HG03280 (cell line): ENCODE measurements around the gene ADGB.
A peak's percentile ranks its signal among the peaks of the same experiment; 100 is the strongest.
"Not testable (repeated sequence)": the region's sequence is repeated elsewhere in the genome, so short reads cannot be mapped to it uniquely, and the experiment has no call there.

ENCODE experiments used
- ATAC-seq: cut with Tn5 transposase; IDR thresholded peaks from one replicate; pipeline ENCODE4 v1.9.1; 2021; ENCODE audit warnings: mild to moderate bottlenecking, moderate library complexity; ENCODE audit not compliant: unreplicated experiment

Gene ADGB

DNA sequence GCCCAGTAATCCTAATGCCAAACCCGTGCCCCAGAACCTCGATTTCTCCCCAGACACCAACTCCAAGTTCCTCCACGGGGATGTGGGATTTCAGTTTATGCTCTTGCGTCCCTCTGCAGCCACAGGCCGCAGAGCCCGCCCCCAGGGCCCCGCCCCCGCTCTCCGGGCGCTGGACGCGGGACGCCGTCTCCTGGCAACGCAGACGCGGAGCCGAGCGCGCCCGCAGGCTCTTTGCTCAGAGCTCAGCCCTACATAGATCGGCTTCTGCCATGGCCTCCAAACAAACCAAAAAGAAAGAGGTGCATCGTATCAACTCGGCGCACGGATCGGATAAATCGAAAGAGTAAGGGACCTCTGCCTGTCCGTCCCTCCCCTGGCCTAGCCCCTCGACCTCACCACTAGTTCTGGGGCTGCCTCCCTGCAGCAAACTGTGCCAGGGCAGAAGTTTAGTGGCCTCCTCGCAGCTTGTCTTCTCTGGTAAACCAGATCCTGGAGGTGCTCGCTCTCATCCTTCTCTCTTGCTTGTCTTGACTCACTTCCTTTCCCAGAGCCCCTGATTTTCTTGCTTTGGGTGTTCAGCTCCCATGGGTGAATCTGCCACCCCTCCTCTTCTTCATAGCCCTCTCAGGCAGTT lies at the start of gene ADGB:
TSS of gene ADGB (plus strand) at position 201 of the 634 bp plus-strand sequence. CDS start at position 270, 69 bp downstream.
- ATAC-seq: peak; percentile 61

- ATAC-seq: no peak
Measured at GRCh38 chr6:146550911-146551310, 47.9 kb upstream of the ADGB start.

DNA sequence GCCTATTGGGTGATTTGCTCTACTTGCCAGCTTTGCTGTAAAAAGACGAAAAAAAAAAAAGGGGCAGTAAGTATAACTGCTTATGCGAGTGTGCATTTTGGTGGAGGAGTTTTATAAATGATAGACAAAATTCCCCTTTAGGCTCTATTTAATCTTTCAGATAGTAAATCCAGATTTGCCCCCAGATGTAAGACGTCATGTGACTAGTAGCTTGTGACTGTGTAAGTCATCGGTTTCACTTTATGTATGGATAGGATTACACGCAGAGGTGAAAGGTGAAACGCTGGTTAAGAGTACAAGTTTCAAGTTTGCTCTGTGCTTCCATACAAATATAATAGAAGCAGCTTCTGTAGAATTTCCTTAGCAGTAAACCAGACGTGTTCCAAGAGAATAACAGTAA lies 47.2 kb upstream of the ADGB start:
- no peak for ATAC-seq

DNA sequence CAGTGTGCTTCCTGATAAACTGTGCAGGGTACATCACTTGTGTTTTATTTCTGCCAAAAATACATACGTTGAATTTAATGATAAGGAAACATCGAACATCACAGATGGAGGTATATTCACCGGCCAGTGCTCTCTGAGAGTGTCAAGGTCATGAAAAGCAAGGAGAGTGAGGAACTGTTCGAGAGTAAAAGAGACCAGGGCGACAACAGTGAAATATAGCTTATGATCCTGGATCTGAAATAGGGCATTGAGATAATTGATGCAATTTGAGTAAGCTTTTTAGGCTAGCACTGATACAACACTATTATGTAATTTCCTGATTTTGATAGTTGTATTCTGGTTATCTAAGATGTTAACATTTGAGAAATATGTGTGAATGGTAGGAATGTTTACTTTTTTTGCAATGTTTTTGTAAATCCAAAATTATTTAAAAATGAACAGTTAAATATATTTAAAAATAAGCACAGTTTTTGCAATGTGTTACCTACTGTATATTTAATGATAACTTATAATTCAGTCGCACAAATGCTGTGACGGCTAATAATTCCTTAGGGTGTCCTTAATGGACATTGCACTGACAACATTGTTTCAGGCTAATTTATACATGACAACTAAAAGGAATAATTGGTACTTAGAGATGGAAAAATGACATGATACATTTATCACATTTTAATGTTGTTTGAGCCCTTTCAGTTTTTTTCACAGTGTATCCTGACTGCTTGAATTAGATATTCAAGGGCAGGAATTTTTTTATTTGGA lies 45.2 kb upstream of the ADGB start:
- ATAC-seq: no peak

DNA sequence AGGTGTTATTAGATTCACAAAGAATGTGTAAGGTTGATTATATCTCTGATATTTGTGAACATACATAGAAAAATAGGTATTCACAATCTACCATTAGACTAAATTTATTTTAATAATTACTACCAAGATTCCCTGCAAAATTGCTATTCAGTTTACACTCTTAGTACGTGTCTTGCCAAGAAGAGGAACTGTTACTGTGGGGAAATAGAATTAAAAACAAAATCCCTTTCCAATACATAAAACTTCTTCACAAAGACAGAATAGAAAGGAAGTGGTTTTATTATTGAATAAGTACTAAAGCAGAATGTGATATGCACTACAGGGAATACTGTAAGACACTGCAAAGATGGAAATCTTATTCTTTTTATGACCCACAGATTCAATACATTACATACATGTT lies 38.2 kb upstream of the ADGB start:
- ATAC-seq: no peak

DNA sequence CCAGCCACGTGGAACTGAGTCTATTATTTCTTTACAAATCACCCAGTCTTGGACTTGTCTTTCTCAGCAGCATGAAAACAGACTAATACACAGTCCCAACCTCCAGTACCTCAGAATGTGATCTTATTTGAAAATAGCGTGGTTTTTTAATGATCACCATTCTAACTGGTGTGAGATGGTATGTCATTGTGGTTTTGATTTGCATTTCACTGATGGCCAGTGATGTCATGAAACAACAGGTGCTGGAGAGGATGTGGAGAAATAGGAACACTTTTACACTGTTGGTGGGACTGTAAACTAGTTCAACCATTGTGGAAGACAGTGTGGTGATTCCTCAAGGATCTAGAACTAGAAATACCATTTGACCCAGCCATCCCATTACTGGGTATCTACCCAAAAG lies 32.1 kb upstream of the ADGB start:
- not testable (repeated sequence) for ATAC-seq

DNA sequence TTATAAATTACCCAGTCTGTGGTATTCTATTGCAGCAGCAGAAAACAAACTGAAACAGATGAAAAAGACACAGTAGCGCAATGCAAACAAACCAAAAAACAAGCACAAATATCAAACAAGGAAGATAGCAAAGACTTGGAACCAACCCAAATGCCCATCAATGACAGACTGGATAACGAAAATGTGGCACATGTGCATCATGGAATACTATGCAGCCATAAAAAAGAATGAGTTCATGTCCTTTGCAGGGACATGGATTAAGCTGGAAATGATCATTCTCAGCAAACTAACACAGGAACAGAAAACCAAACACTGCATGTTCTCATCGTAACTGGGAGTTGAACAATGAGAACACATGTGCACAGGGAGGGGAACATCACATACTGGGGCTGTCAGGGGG lies 30.2 kb upstream of the ADGB start:
- not testable (repeated sequence) for ATAC-seq

DNA sequence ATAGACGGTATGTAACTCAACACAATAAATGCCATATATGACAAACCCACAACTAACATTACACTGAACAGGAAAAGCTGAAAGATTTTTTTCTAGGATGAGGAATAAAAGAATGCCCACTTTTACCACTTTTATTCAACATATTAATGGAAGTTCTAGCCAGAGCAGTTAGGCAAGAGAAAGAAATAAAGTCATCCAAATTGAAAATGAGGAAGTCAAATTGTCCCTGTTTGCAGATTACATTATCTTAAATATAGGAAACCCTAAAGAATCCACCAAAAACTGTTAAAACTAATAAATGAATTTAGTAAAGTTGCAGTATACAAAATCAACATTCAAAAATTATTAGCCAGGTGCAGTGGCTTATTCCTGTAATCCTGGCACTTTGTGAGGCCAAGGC lies 24.6 kb upstream of the ADGB start:
- no peak for ATAC-seq

DNA sequence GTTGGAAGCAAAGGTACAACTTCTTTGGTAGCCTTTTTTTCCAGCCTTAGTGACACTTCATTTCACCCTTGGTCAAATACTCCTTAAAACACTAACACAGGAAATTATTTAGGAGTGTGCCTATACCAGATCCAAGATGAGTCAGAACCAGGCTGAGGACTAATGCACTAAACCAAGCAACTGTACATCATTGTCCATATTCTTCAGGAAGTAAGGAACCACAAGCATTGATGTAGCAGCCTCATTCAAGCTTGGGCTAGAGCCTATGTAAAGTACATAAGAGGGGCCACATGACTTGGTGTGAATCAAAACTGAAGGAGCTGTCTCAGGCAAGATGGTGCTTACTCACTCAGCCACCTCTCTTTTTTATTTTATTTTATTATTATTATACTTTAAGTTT lies 20.7 kb upstream of the ADGB start:
- no peak for ATAC-seq

- no peak for ATAC-seq
Measured at GRCh38 chr6:146581968-146582367, 16.8 kb upstream of the ADGB start.

DNA sequence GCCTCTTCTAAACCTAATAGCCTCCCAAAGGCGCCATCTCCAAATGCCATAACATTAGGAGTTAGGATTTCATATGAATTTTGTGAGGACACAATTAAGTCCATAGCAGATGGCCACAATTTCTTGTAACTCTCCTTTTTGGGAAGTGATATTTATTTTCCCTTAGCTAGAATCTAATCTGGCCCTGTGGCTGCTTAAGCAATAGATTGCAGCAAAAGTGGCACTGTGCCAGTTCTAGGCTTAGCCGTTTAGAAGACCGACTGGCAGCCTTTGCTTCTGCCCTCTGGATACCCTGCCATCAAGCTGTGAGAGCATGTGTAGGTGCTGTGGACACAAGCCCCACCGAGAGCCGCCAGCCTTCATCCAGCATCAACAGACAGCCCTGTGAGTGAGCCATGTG lies 15.9 kb upstream of the ADGB start:
- no peak for ATAC-seq

GRCh38 chr6:146583966-146584365 lies 14.8 kb upstream of the ADGB start:
- no peak for ATAC-seq

GRCh38 chr6:146587459-146587858 lies 11.3 kb upstream of the ADGB start:
- no peak for ATAC-seq

DNA sequence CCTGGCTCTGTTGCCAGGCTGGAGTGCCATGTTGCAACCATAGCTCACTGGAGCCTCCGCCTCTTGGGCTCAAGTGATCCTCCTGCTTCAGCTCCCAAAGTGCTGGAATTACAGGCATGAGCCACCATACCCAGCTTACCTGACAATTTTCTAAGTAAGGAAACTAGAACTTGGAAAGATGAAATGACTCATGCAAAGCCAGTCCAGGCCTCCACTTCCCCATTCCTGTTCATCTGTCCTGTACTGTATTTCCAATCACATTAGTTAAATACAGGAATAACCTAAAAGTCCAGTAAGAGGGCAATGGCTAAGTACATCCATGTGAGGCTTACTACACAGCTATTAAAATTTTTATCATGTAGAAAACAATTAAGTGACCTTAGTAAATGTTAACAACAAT lies 8.3 kb upstream of the ADGB start:
- no peak for ATAC-seq

DNA sequence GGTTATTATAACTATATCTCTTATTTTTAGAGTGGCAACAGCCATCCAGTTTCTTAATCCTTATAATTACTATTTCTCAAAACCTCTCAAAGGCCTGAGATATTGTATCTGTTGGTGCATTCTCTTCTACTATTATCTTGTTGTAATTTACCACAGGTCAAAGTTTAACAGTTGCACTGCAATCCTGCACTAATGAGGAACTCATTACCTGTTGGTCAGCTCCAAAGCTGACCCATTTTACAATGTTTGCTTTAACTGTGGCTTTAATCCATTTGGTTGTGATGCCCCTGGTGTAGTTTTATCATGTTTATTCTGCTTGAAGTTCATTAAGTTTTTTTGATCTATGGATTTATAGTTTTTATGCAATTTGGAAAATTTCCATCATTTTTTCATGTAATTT lies 6.3 kb upstream of the ADGB start:
- ATAC-seq: no peak

DNA sequence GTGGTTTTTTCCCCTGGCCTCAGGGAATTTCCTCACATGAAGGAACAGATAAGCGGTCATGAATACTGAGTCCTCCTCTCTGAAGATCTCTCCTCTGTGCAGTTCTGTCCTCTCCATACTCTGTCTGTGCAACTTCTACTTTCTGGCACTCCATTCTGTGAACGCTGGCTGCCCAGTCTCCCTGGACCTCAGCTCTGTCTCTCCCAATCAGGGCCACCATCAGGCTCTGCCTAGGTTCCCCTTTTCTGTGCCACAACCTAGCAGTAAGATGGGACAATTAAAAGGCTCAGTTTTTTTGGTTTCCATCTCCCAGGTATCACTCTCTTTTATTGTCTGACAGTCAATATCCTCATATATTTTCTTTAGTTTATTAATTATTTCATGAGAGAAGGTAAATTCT lies 4.8 kb upstream of the ADGB start:
- no peak for ATAC-seq

- no peak for ATAC-seq
Measured at GRCh38 chr6:146594495-146594894, 4.3 kb upstream of the ADGB start.

DNA sequence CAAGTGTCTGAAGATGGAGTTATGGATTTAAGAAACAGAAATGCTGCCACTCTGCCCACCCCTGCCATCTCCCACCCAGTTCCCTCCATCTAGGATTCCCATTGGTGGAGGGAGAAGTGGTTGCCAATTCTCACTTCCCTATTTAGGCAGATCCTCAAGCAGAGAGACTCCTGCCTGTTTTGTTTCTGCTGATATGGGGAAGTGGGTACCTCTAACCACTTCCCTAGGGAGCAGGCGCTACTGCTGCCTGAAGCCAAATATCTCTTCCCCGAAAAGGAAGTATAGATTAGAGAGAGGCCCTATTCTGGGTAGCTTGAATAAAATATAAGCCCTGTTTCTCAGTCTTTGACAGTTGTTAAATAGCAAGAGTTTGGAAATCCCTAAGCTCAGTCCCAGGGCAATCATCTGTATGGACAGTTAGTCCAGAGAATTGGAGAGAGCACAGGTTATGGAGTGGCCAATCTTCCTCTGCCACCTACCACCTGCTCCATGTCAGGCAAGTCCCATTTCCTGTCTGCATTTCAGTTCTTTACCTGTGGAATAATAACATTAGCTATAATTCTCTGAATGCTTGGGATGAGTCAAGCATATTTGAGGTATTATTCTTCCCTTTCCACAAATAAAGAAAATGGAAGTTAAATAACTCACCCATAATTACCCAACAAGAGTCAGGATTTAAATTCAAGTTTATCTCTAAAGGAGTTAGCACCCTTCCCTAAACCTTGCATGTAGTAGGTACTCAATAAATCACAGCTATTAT lies 2.6 kb upstream of the ADGB start:
- ATAC-seq: no peak

DNA sequence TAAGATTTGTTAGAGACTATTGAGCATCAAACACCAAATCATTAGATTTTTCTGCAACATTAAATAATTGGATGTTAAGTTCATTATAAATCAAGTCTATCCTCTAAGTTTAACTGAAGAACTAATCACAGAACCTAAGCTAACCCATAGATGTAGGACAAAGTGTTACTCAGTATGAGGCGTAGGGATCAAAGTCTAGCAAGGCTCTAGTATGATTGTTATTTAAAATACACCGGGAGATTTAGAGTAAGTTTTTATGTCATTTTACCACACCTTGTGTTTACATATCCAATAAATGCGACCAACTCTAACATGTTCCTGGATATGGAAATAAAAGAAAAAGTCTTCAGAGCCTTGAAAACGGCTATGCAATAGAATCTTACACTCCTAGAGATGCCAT lies 2.6 kb downstream of the ADGB start:
- no peak for ATAC-seq

- ATAC-seq: no peak
Measured at GRCh38 chr6:146602526-146602925, 3.8 kb downstream of the ADGB start.

DNA sequence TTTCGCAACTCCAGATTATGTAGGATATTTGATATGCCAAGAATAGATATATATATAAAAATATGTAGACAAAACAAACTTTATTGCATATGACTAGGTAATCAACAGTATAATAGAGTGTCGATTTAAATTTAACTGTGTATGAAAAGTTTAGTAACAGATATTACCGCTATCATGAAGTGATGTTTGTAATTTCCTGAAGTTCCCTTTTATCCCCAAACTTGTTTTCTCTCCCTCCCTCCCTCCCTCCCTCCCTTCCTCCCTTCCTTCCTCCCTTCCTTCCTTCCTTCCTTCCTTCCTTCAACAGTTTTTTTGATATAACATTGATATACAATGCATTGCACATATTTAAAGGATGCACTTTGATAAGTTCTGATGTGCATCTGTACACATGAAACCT lies 15.2 kb downstream of the ADGB start:
- ATAC-seq: no peak

DNA sequence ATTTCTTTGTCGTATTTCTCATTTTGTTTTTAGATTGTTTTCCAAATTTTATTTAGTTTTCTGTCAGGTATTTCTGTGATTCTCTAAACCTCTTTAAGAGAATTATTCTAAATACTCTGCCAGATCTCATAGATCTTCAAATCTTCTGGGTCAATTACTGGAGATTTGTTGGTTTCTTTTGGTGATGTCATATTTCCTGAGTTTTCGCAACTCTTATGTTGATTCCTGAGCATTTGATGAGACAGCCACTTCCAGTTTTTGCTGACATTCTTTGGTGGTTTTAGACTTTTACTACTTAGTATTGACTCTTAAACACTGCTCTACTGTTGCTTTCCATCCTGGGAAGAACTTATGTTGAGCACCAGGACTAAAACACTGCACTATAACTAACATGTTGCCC lies 21.9 kb downstream of the ADGB start:
- no peak for ATAC-seq
